ENCODE data around the gene CRNKL1.

GRCh38 chr20:19990850-19991249 lies 61.4 kb downstream of the CRNKL1 start:
- TF ChIP-seq, protein P1, sequence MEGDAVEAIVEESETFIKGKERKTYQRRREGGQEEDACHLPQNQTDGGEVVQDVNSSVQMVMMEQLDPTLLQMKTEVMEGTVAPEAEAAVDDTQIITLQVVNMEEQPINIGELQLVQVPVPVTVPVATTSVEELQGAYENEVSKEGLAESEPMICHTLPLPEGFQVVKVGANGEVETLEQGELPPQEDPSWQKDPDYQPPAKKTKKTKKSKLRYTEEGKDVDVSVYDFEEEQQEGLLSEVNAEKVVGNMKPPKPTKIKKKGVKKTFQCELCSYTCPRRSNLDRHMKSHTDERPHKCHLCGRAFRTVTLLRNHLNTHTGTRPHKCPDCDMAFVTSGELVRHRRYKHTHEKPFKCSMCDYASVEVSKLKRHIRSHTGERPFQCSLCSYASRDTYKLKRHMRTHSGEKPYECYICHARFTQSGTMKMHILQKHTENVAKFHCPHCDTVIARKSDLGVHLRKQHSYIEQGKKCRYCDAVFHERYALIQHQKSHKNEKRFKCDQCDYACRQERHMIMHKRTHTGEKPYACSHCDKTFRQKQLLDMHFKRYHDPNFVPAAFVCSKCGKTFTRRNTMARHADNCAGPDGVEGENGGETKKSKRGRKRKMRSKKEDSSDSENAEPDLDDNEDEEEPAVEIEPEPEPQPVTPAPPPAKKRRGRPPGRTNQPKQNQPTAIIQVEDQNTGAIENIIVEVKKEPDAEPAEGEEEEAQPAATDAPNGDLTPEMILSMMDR (IDR thresholded peaks at IDR 0.05; ENCODE audit: low read length): no peak
- no peak for TF ChIP-seq EZH2 (IDR thresholded peaks at IDR 0.05; ENCODE audit: borderline replicate concordance, low read length)

Data from OCI-LY1 (cell line).